Mesendoderm (in vitro differentiated cells): ENCODE data around the gene ARMC3.

Experiments used
- DNase-seq: peaks from one replicate; pipeline ENCODE4 v3.0.0; 2013
- H2AK5ac ChIP-seq: 2 replicates; pipeline ENCODE4 v1.6.1; 2013; ENCODE audit warnings: low read length, inconsistent platforms
- H2BK120ac ChIP-seq: 2 replicates; pipeline ENCODE4 v1.6.1; 2013; ENCODE audit warnings: low read depth, mild to moderate bottlenecking, low read length, moderate library complexity, mixed read lengths
- H2BK15ac ChIP-seq: replicated peaks from 2 replicates; pipeline ENCODE4 v1.6.1; 2013; ENCODE audit warnings: low read depth, mild to moderate bottlenecking, moderate library complexity
- H2BK5ac ChIP-seq: 2 replicates; pipeline ENCODE4 v1.6.1; 2013; ENCODE audit warnings: low read length, inconsistent platforms
- H3K18ac ChIP-seq: 2 replicates; pipeline ENCODE4 v1.6.1; 2013; ENCODE audit warnings: mild to moderate bottlenecking, low read length, mixed read lengths
- H3K23ac ChIP-seq: one replicate; pipeline ENCODE4 v1.6.1; 2013; ENCODE audit warnings: low read length
- H3K27ac ChIP-seq: 2 replicates; pipeline ENCODE4 v1.5.1; 2013; ENCODE audit warnings: low read depth, mild to moderate bottlenecking, inconsistent platforms, low read length, moderate library complexity
- H3K27me3 ChIP-seq: 2 replicates; pipeline ENCODE4 v1.6.1; 2013; ENCODE audit warnings: low read length, control low read depth, mild to moderate bottlenecking, inconsistent platforms; ENCODE audit not compliant: insufficient read depth, poor library complexity
- H3K36me3 ChIP-seq: 2 replicates; pipeline ENCODE4 v1.6.1; 2013; ENCODE audit warnings: low read length, inconsistent platforms; ENCODE audit not compliant: control insufficient read depth, insufficient read depth
- H3K4ac ChIP-seq: one replicate; pipeline ENCODE4 v1.6.1; 2013; ENCODE audit warnings: low read depth, mild to moderate bottlenecking, low read length, moderate library complexity
- H3K4me1 ChIP-seq: 2 replicates; pipeline ENCODE4 v1.6.1; 2013; ENCODE audit warnings: low read depth, low read length, inconsistent platforms; ENCODE audit not compliant: control insufficient read depth
- H3K4me2 ChIP-seq: 2 replicates; pipeline ENCODE4 v1.6.1; 2013; ENCODE audit warnings: low read length
- H3K4me3 ChIP-seq: 2 replicates; pipeline ENCODE4 v1.5.1; 2013; ENCODE audit warnings: mild to moderate bottlenecking, low read length
- H3K56ac ChIP-seq: one replicate; pipeline ENCODE4 v1.6.1; 2013; ENCODE audit warnings: low read length
- H3K79me1 ChIP-seq: 2 replicates; pipeline ENCODE4 v1.6.1; 2013; ENCODE audit warnings: low read length, inconsistent platforms
- H3K79me2 ChIP-seq: 2 replicates; pipeline ENCODE4 v1.6.1; 2013; ENCODE audit warnings: mild to moderate bottlenecking, low read length; ENCODE audit not compliant: control insufficient read depth, insufficient read depth
- H3K9ac ChIP-seq: 2 replicates; pipeline ENCODE4 v1.6.1; 2013; ENCODE audit warnings: low read length, inconsistent platforms
- H4K5ac ChIP-seq: one replicate; pipeline ENCODE4 v1.6.1; 2013; ENCODE audit warnings: low read length
- H4K8ac ChIP-seq: one replicate; pipeline ENCODE4 v1.6.1; 2013; ENCODE audit warnings: low read depth, mild to moderate bottlenecking, control low read depth, low read length, moderate library complexity
- WGBS: extraction: QIAGEN DNeasy Blood & Tissue Kit; methylation state at CpG from one replicate; pipeline ENCODE4 v1.1.7; 2013; ENCODE audit warnings: low lambda C conversion rate, missing lambda C conversion rate; ENCODE audit not compliant: insufficient coverage; ENCODE audit errors: extremely low coverage; 5-methylcytosine and 5-hydroxymethylcytosine counted together

The ARMC3 gene

GRCh38 chr10:23034790-23035189, 106.9 kb downstream of the ARMC3 start:
- H3K4me1 ChIP-seq = no peaks in the 10 kb centered on the region
- no peak overlapping the region for H3K4me3 ChIP-seq
- no peak overlapping the region for H3K23ac ChIP-seq
- H2AK5ac ChIP-seq = no peak overlapping the region
- H2BK15ac ChIP-seq = no peak overlapping the region
- H4K8ac ChIP-seq = no peak overlapping the region
- H2BK5ac ChIP-seq = no peak overlapping the region
- H2BK120ac ChIP-seq = no peak overlapping the region
- no peak overlapping the region for H3K18ac ChIP-seq
- no peaks in the 10 kb centered on the region for H3K79me2 ChIP-seq
- H3K9ac ChIP-seq = no peak overlapping the region
- H3K36me3 ChIP-seq = no peaks in the 10 kb centered on the region
- no peaks in the 10 kb centered on the region for H3K79me1 ChIP-seq
- no peak overlapping the region for H4K5ac ChIP-seq
- no peaks in the 10 kb centered on the region for H3K27me3 ChIP-seq
- H3K56ac ChIP-seq = no peak overlapping the region
- H3K4ac ChIP-seq = no peak overlapping the region
- H3K27ac ChIP-seq = no peak overlapping the region
- no peak for DNase-seq
- H3K4me2 ChIP-seq = no peak overlapping the region

GRCh38 chr10:23035569-23035968, 107.7 kb downstream of the ARMC3 start:
- H3K27me3 ChIP-seq = no peaks in the 10 kb centered on the region
- H2BK5ac ChIP-seq = no peak overlapping the region
- H3K79me1 ChIP-seq = no peaks in the 10 kb centered on the region
- no peak overlapping the region for H3K56ac ChIP-seq
- no peaks in the 10 kb centered on the region for H3K4me1 ChIP-seq
- H3K23ac ChIP-seq = no peak overlapping the region
- H2BK15ac ChIP-seq = no peak overlapping the region
- H3K27ac ChIP-seq = no peak overlapping the region
- no peak overlapping the region for H2AK5ac ChIP-seq
- peak; percentile 74 for DNase-seq
- no peak overlapping the region for H3K4me2 ChIP-seq
- H4K5ac ChIP-seq = no peak overlapping the region
- no peak overlapping the region for H3K18ac ChIP-seq
- H2BK120ac ChIP-seq = no peak overlapping the region
- H3K9ac ChIP-seq = no peak overlapping the region
- H4K8ac ChIP-seq = no peak overlapping the region
- H3K4ac ChIP-seq = no peak overlapping the region
- no peaks in the 10 kb centered on the region for H3K79me2 ChIP-seq
- H3K36me3 ChIP-seq = no peaks in the 10 kb centered on the region
- no peak overlapping the region for H3K4me3 ChIP-seq

- no peak overlapping the region for H3K4me2 ChIP-seq
- H3K18ac ChIP-seq = no peak overlapping the region
- H2AK5ac ChIP-seq = no peak overlapping the region
- H3K36me3 ChIP-seq = no peaks in the 10 kb centered on the region
- H3K4me3 ChIP-seq = no peak overlapping the region
- H3K27me3 ChIP-seq = no peaks in the 10 kb centered on the region
- H3K79me2 ChIP-seq = no peaks in the 10 kb centered on the region
- H2BK120ac ChIP-seq = no peak overlapping the region
- no peak overlapping the region for H3K4ac ChIP-seq
- H3K79me1 ChIP-seq = no peaks in the 10 kb centered on the region
- no peak overlapping the region for H4K5ac ChIP-seq
- no peak for DNase-seq
- no peak overlapping the region for H2BK5ac ChIP-seq
- no peak overlapping the region for H2BK15ac ChIP-seq
- no peak overlapping the region for H3K9ac ChIP-seq
- H3K56ac ChIP-seq = no peak overlapping the region
- no CpG with 5 or more reads among the region's 10 CpGs for WGBS
- H3K23ac ChIP-seq = no peak overlapping the region
- no peaks in the 10 kb centered on the region for H3K4me1 ChIP-seq
- no peak overlapping the region for H4K8ac ChIP-seq
- no peak overlapping the region for H3K27ac ChIP-seq
Measured at GRCh38 chr10:23037152-23037551, 109.3 kb downstream of the ARMC3 start.

GRCh38 chr10:23037561-23037960, 109.7 kb downstream of the ARMC3 start:
- H3K4ac ChIP-seq = no peak overlapping the region
- H2BK15ac ChIP-seq = no peak overlapping the region
- no peak overlapping the region for H3K9ac ChIP-seq
- no peak overlapping the region for H3K23ac ChIP-seq
- H2BK120ac ChIP-seq = no peak overlapping the region
- no peak overlapping the region for H2BK5ac ChIP-seq
- no peak overlapping the region for H3K4me3 ChIP-seq
- no CpG with 5 or more reads among the region's 4 CpGs for WGBS
- H3K4me2 ChIP-seq = no peak overlapping the region
- no peaks in the 10 kb centered on the region for H3K36me3 ChIP-seq
- H3K27me3 ChIP-seq = no peaks in the 10 kb centered on the region
- H3K4me1 ChIP-seq = no peaks in the 10 kb centered on the region
- no peak overlapping the region for H4K5ac ChIP-seq
- H2AK5ac ChIP-seq = no peak overlapping the region
- H3K79me1 ChIP-seq = no peaks in the 10 kb centered on the region
- H3K56ac ChIP-seq = no peak overlapping the region
- H3K79me2 ChIP-seq = no peaks in the 10 kb centered on the region
- H4K8ac ChIP-seq = no peak overlapping the region
- H3K18ac ChIP-seq = no peak overlapping the region
- H3K27ac ChIP-seq = no peak overlapping the region
- DNase-seq = no peak

- Histone ChIP-seq H3K36me3 (no peaks in the 10 kb centered on the region), H3K4me3 (no peak overlapping the region), H3K4me1 (no peaks in the 10 kb centered on the region), H2BK15ac (no peak overlapping the region), H4K5ac (no peak overlapping the region), H3K27me3 (no peaks in the 10 kb centered on the region), H3K4me2 (no peak overlapping the region), H3K27ac (no peak overlapping the region), H3K9ac (no peak overlapping the region), H3K79me1 (no peaks in the 10 kb centered on the region), H3K56ac (no peak overlapping the region), H2BK120ac (no peak overlapping the region), H3K4ac (no peak overlapping the region), H2BK5ac (no peak overlapping the region), H3K18ac (no peak overlapping the region), H3K79me2 (no peaks in the 10 kb centered on the region), H4K8ac (no peak overlapping the region), H2AK5ac (no peak overlapping the region), H3K23ac (no peak overlapping the region)
- no peak for DNase-seq
- no CpG with 5 or more reads among the region's 5 CpGs for WGBS
Measured at GRCh38 chr10:23038172-23038571, 110.3 kb downstream of the ARMC3 start.

GRCh38 chr10:23040002-23040401, 112.1 kb downstream of the ARMC3 start:
- no peak for DNase-seq
- Histone ChIP-seq H3K79me2 (no peaks in the 10 kb centered on the region), H3K27ac (no peak overlapping the region), H2BK5ac (no peak overlapping the region), H3K4me3 (no peak overlapping the region), H3K4me2 (no peak overlapping the region), H2AK5ac (no peak overlapping the region), H3K56ac (no peak overlapping the region), H2BK120ac (no peak overlapping the region), H3K9ac (no peak overlapping the region), H3K18ac (no peak overlapping the region), H3K4ac (no peak overlapping the region), H3K79me1 (no peaks in the 10 kb centered on the region), H2BK15ac (no peak overlapping the region), H3K27me3 (no peaks in the 10 kb centered on the region), H3K4me1 (no peaks in the 10 kb centered on the region), H4K5ac (no peak overlapping the region), H4K8ac (no peak overlapping the region), H3K36me3 (no peaks in the 10 kb centered on the region), H3K23ac (no peak overlapping the region)
- no CpG with 5 or more reads among the region's 2 CpGs for WGBS
